ENCODE data around the gene SEC23IP.

The SEC23IP gene

DNA sequence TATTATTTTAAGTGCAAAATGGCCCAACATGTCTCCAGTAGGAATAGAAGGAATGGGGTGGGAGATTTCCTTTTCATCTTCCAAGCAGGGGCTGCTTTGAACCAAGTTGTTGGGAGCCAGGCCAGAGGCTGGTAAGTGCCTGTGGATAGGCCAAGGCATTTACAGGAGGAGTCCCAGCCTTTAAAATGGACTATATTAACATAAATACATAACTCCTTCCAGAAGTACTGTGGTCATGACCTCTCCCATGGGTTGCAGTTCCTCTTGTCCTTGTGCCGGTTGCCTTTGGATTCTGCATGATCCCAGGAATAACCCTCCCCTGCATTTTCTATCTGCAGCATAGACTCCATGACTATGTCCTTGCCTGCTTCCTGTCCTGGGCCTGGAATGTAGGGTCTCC is 95.8 kb downstream of the SEC23IP start:
- no peak overlapping the region for H3K27ac ChIP-seq
- TF ChIP-seq, protein P1, sequence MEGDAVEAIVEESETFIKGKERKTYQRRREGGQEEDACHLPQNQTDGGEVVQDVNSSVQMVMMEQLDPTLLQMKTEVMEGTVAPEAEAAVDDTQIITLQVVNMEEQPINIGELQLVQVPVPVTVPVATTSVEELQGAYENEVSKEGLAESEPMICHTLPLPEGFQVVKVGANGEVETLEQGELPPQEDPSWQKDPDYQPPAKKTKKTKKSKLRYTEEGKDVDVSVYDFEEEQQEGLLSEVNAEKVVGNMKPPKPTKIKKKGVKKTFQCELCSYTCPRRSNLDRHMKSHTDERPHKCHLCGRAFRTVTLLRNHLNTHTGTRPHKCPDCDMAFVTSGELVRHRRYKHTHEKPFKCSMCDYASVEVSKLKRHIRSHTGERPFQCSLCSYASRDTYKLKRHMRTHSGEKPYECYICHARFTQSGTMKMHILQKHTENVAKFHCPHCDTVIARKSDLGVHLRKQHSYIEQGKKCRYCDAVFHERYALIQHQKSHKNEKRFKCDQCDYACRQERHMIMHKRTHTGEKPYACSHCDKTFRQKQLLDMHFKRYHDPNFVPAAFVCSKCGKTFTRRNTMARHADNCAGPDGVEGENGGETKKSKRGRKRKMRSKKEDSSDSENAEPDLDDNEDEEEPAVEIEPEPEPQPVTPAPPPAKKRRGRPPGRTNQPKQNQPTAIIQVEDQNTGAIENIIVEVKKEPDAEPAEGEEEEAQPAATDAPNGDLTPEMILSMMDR (conservative IDR thresholded peaks at IDR 0.05), result no peak

DNA sequence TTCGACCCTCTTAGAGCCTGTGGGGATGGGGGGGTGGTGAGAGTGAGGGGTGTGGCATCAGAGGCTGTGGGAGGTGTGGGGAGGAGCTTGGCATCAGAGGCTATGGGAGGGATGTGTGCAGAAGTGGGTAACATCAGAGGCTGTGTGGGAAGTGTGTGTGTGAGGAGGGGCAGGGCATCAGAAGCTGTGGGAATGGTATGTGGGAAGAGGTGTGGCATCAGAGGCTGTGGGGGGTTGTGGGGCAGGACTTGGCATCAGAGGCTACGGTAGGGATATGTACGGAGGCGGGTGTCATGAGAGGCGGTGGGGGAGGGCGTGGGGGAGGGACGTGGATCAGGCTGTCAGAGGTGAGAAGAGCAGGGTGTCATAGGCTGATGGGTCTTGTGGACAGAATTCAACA is 97.4 kb downstream of the SEC23IP start:
- H3K27ac ChIP-seq, result no peak overlapping the region
- TF ChIP-seq, protein P1 (conservative IDR thresholded peaks at IDR 0.05), result no peak

DNA sequence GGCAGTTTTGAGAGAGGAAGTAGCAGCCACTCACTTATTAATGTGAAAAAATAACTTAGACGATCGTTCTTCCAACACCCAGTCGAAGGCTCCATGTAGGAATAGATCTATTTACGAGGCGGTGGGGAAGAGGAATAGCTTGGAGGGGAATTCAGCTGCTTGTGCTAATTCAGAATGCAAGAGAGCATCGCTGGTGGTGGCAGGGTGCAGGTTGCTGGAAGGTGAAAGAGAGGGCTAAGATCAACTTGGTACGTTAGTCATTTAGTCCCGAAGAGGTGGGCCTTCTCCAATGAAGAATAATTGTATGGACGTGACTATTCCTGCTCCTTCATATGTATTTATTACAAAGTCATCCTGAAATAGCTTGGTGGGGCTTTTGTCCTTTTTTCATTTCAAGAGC is 98.5 kb downstream of the SEC23IP start:
- H3K27ac ChIP-seq, result no peak overlapping the region
- TF ChIP-seq, protein P1 (conservative IDR thresholded peaks at IDR 0.05), result no peak

DNA sequence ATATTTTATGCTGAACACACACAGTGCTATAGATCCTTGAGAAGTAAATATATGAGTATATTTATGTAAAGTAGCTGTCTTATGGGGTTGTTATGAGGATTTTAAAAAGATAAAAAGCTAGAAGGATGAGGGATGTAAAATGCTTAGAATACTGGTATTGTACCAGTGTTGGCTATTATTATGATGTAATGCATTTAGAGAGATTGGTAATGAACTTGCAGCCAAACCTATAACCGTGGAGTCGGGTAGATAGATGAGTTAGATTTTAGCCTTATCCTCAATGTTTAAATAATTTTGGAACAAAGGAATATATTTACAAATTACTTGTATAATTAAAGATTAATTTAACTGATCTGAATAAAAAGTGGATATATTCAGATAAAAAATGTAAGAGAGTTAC is 99.3 kb downstream of the SEC23IP start:
- no peak overlapping the region for H3K27ac ChIP-seq
- TF ChIP-seq, protein P1 (conservative IDR thresholded peaks at IDR 0.05), result no peak
